Osteoblast (primary cell): ENCODE measurements around the gene MAP2K3. TPM values are rescaled to one million over a fixed set of nuclear protein-coding genes. Genes with fewer than 3 reads are reported as not detected.

Experiments used
- DNase-seq: peaks from one replicate; pipeline ENCODE4 v3.0.0; 2011; ENCODE audit warnings: low spot score, mixed read lengths; ENCODE audit not compliant: insufficient read length; ENCODE audit errors: missing footprints
- H2AFZ ChIP-seq: 2 replicates; pipeline ENCODE4 v1.6.0; 2011; ENCODE audit warnings: mild to moderate bottlenecking, low read length
- H3K27ac ChIP-seq: 2 replicates; pipeline ENCODE4 v1.5.1; 2011; ENCODE audit warnings: mild to moderate bottlenecking, low read depth, low read length, moderate library complexity
- H3K27me3 ChIP-seq: 2 replicates; pipeline ENCODE4 v1.6.0; 2012; ENCODE audit warnings: mild to moderate bottlenecking, control low read depth, inconsistent platforms, low read length, moderate library complexity; ENCODE audit not compliant: insufficient read depth
- H3K36me3 ChIP-seq: 2 replicates; pipeline ENCODE4 v1.5.1; 2011; ENCODE audit warnings: mild to moderate bottlenecking, low read length, control low read depth, moderate library complexity; ENCODE audit not compliant: insufficient read depth
- H3K4me1 ChIP-seq: 2 replicates; pipeline ENCODE4 v1.5.1; 2011; ENCODE audit warnings: mild to moderate bottlenecking, low read length, control low read depth, moderate library complexity; ENCODE audit not compliant: insufficient read depth
- H3K4me2 ChIP-seq: 2 replicates; pipeline ENCODE4 v1.6.0; 2011; ENCODE audit warnings: mild to moderate bottlenecking, low read length; ENCODE audit not compliant: insufficient read depth
- H3K4me3 ChIP-seq: fragments of 200-600 bp; sonication (generic); 3 replicates; pipeline ENCODE4 v1.5.1; 2012; ENCODE audit warnings: mild to moderate bottlenecking, low read length, inconsistent platforms; ENCODE audit not compliant: insufficient read depth
- H3K79me2 ChIP-seq: 2 replicates; pipeline ENCODE4 v1.6.0; 2012; ENCODE audit warnings: mild to moderate bottlenecking, low read length, control low read depth, inconsistent platforms; ENCODE audit not compliant: insufficient read depth
- H3K9me3 ChIP-seq: 2 replicates; pipeline ENCODE4 v1.5.1; 2011; ENCODE audit warnings: low read depth, low read length, control low read depth
- H4K20me1 ChIP-seq: 2 replicates; pipeline ENCODE4 v1.6.0; 2012; ENCODE audit warnings: mild to moderate bottlenecking, low read length, control low read depth; ENCODE audit not compliant: insufficient read depth
- total RNA-seq: library from RNA; depleted of rRNA; stranded (reverse); fragments of >200 nt; gene quantifications from 2 replicates; pipeline ENCODE4 v1.2.3, GENCODE V29; 2012
- TF ChIP-seq, protein P1 (sequence below): IDR thresholded peaks from 2 replicates; pipeline ENCODE4 v1.5.1; 2011; ENCODE audit warnings: mild to moderate bottlenecking, low read depth, low read length, moderate library complexity; ENCODE audit errors: extremely low read depth

Gene MAP2K3
- total RNA-seq, 1 donor, result 27.5 TPM

DNA sequence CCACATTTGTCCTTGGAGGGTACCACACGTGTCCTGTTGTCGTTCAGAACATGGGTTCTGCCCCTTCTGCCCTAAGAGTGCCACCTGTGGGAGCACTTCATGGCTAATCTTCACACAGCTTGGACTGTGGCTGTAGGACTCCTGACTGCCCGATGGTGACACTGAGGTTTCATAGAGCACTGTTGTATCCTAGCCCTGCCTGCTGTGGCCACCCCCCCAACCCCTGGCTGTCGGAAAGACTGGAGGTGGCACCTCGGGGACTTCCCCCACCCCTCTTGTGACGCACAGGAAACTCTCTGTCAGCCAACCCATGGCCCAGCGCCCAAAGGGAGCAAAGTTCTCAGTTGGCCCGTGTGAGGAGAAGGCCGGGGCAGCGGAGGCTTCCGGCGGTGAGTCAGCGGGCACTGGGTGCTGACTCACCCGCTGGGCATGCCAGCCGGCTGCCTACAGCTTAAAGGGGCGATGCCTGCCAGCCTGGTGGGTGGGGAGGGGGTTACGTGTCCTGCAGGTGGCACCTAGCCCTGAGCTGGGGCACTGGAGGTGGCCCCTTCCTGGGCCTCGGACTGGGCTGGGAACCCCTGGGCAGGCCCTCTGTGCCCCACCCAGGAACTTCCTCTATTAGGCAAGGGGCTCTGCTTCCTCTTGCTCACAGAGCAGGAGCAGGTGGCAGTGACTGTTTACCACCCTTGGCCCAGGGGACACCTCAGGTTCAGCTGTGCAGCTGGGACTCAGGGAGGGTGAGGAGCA is 3.4 kb downstream of the MAP2K3 start:
- Histone ChIP-seq H3K79me2 (peaks cover 82% of the 10 kb centered on the region), H3K4me1 (peaks cover 48% of the 10 kb centered on the region), H3K4me2 (peak overlapping the region; percentile 97), H3K4me3 (peak overlapping the region; percentile 86), H2AFZ (no peak overlapping the region), H3K36me3 (peaks cover 27% of the 10 kb centered on the region), H3K27me3 (no peaks in the 10 kb centered on the region), H4K20me1 (peaks cover 70% of the 10 kb centered on the region), H3K27ac (peak overlapping the region; percentile 99), H3K9me3 (no peaks in the 10 kb centered on the region)
- peak; percentile 98 for DNase-seq
- TF ChIP-seq, protein P1, sequence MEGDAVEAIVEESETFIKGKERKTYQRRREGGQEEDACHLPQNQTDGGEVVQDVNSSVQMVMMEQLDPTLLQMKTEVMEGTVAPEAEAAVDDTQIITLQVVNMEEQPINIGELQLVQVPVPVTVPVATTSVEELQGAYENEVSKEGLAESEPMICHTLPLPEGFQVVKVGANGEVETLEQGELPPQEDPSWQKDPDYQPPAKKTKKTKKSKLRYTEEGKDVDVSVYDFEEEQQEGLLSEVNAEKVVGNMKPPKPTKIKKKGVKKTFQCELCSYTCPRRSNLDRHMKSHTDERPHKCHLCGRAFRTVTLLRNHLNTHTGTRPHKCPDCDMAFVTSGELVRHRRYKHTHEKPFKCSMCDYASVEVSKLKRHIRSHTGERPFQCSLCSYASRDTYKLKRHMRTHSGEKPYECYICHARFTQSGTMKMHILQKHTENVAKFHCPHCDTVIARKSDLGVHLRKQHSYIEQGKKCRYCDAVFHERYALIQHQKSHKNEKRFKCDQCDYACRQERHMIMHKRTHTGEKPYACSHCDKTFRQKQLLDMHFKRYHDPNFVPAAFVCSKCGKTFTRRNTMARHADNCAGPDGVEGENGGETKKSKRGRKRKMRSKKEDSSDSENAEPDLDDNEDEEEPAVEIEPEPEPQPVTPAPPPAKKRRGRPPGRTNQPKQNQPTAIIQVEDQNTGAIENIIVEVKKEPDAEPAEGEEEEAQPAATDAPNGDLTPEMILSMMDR, result no peak

DNA sequence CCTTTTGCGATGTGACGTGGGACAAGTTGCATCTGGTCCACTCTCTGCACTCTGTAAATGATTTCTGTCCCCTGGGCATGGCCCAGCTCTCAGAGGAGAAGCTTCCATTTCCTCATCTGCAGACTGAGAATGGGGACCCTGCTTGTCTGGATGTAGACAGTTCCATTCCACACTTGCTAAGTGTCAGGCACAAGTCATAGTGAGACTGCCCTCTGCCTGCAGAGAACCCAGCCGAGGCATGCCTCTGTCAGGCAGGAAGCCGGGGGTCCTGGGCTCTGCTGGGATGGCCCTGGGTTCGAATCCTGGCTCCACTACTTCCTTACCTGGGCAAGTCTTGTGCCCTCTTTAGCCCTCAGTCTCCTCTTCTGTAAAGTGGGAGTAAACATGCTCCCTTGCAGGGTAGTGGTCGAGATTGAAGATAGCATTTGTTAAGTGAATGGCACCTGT is 4.1 kb downstream of the MAP2K3 start:
- Histone ChIP-seq H3K36me3 (peaks cover 34% of the 10 kb centered on the region), H2AFZ (no peak overlapping the region), H4K20me1 (peaks cover 77% of the 10 kb centered on the region), H3K27me3 (no peaks in the 10 kb centered on the region), H3K9me3 (no peaks in the 10 kb centered on the region), H3K4me2 (peak overlapping the region; percentile 97), H3K79me2 (peaks cover 89% of the 10 kb centered on the region), H3K4me1 (peaks cover 40% of the 10 kb centered on the region), H3K27ac (peak overlapping the region; percentile 99), H3K4me3 (peak overlapping the region; percentile 86)
- TF ChIP-seq, protein P1, result no peak
- DNase-seq, result peak; percentile 84

DNA sequence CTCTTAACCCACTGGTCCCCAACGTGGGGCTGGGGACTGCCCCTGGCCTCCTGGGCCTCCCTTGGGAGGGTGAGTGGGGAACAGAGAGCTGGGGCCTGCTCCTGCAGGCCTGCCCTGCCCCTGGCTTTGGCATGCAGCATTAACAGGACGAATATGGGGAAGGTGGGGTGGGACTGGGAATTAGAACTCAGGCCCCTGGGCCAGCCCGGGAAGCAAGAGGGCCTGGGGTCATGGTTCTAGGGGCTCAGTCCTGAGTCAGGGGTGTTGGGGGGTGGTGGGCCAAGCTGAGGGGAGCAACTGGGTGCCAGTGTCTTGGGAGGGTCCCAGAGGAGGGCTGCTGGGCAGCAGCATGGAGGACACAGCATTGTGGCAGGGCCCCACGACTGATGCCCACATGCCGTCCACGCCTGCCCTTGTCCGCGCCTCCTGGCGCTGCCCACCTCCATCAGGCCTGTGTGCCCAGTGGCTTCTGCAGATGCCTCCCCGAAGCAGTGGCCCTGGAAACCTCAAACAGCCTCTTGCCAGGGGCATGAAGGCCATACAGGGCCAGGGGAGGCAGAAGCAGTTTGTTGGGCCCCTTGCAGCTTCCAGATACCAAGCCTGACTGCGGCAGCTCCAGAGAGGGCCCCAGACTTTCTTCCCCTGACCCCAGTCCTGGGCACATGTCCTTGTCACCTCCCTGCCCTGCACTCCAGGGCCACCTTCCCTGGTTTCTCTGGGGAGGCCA is 4.8 kb downstream of the MAP2K3 start:
- H3K36me3 ChIP-seq, result peaks cover 37% of the 10 kb centered on the region
- TF ChIP-seq, protein P1, result no peak
- peak overlapping the region; percentile 33 for H3K4me3 ChIP-seq
- DNase-seq, result peak; percentile 83
- peaks cover 36% of the 10 kb centered on the region for H3K4me1 ChIP-seq
- no peak overlapping the region for H2AFZ ChIP-seq
- H3K9me3 ChIP-seq, result no peaks in the 10 kb centered on the region
- peaks cover 84% of the 10 kb centered on the region for H4K20me1 ChIP-seq
- peak overlapping the region; percentile 99 for H3K27ac ChIP-seq
- peak overlapping the region; percentile 97 for H3K4me2 ChIP-seq
- H3K79me2 ChIP-seq, result peaks cover 96% of the 10 kb centered on the region
- H3K27me3 ChIP-seq, result no peaks in the 10 kb centered on the region
